Fibroblast of lung (primary cell): Measurements from ENCODE around the gene SPNS1. TPM values are rescaled to one million over a fixed set of nuclear protein-coding genes. Genes with fewer than 3 reads are reported as not detected.

ENCODE experiments used
- DNase-seq, 2 donors: peaks; one replicate each; pipeline versions ENCODE4 v3.0.0 to v3.0.0-alpha.2; 2010; ENCODE audit warnings: low read depth in 2 of 2
- H2AFZ ChIP-seq: 2 replicates; pipeline ENCODE4 v1.5.1; 2012; ENCODE audit warnings: low read length, control low read depth, inconsistent platforms
- H3K27ac ChIP-seq: 2 replicates; pipeline ENCODE4 v1.5.1; 2011; ENCODE audit warnings: low read length, control low read depth; ENCODE audit not compliant: insufficient read depth
- H3K27me3 ChIP-seq: 2 replicates; pipeline ENCODE4 v1.5.1; 2011; ENCODE audit warnings: mild to moderate bottlenecking, low read length; ENCODE audit not compliant: control insufficient read depth, insufficient read depth
- H3K36me3 ChIP-seq: 2 replicates; pipeline ENCODE4 v1.5.1; 2011; ENCODE audit warnings: low read length; ENCODE audit not compliant: control insufficient read depth, insufficient read depth
- H3K4me1 ChIP-seq: 2 replicates; pipeline ENCODE4 v1.5.1; 2011; ENCODE audit warnings: low read length; ENCODE audit not compliant: control insufficient read depth, insufficient read depth; ENCODE audit errors: extremely low read depth
- H3K4me2 ChIP-seq: 2 replicates; pipeline ENCODE4 v1.5.1; 2011; ENCODE audit warnings: low read length, control low read depth; ENCODE audit not compliant: insufficient read depth; ENCODE audit errors: extremely low read depth
- H3K4me3 ChIP-seq, 4 experiments: fragments of 200-600 bp in 1 of 4; sonication (generic) in 1 of 4; replicated peaks in 1 of 4; 2 replicates each; pipeline ENCODE4 v1.5.1; 2011 to 2016; ENCODE audit warnings: low read length in 4 of 4, low read depth in 3 of 4, mild to moderate bottlenecking in 3 of 4, control low read depth in 2 of 4, inconsistent platforms in 1 of 4, mixed read lengths in 1 of 4; ENCODE audit not compliant: insufficient read depth in 1 of 4; ENCODE audit errors: control extremely low read depth in 1 of 4
- H3K79me2 ChIP-seq: 2 replicates; pipeline ENCODE4 v1.5.1; 2012; ENCODE audit warnings: mild to moderate bottlenecking, low read length, inconsistent platforms; ENCODE audit not compliant: control insufficient read depth, insufficient read depth
- H3K9ac ChIP-seq: 2 replicates; pipeline ENCODE4 v1.5.1; 2011; ENCODE audit warnings: mild to moderate bottlenecking, low read length, control low read depth; ENCODE audit not compliant: insufficient read depth
- H3K9me3 ChIP-seq: 2 replicates; pipeline ENCODE4 v1.5.1; 2012; ENCODE audit warnings: low read depth, low read length; ENCODE audit not compliant: control insufficient read depth, insufficient read depth
- H4K20me1 ChIP-seq: 2 replicates; pipeline ENCODE4 v1.5.1; 2011; ENCODE audit warnings: low read length; ENCODE audit not compliant: control insufficient read depth, insufficient read depth; ENCODE audit errors: extremely low read depth
- CTCF ChIP-seq, 2 donors: IDR thresholded peaks in 1 of 2; conservative IDR thresholded peaks in 1 of 2; 1 replicate in 1 of 2; 2 replicates in 1 of 2; pipeline ENCODE4 v1.5.1; 2011 to 2012; ENCODE audit warnings: low read length in 2 of 2, control low read depth in 1 of 2, inconsistent platforms in 1 of 2, low read depth in 1 of 2, mild to moderate bottlenecking in 1 of 2
- EZH2 ChIP-seq: IDR thresholded peaks from 2 replicates; pipeline ENCODE4 v1.5.1; 2012; ENCODE audit warnings: low read length, control low read depth, mild to moderate bottlenecking; ENCODE audit errors: missing control alignments
- polyA plus RNA-seq, 2 donors: library from polyadenylated mRNA; depleted of rRNA in 1 of 2; stranded (reverse) in 1 of 2; unstranded in 1 of 2; fragments of >200 nt; gene quantifications; 2 replicates each; pipeline ENCODE4 v1.2.1, GENCODE V29; 2011 to 2012; ENCODE audit warnings: missing spikeins in 1 of 2
- total RNA-seq: library from RNA; depleted of rRNA; stranded (reverse); fragments of >200 nt; gene quantifications from 2 replicates; pipeline ENCODE4 v1.2.1, GENCODE V29; 2014

The SPNS1 gene
- total and polyA plus RNA-seq, 2 donors (not counting 1 experiment from before 2014, with no cell fraction given): 19.5 to 27.1 TPM

- no peaks in the 10 kb centered on the region for H3K79me2 ChIP-seq
- H3K36me3 ChIP-seq: no peaks in the 10 kb centered on the region
- H2AFZ ChIP-seq: no peak within 1 kb of the TSS
- no peak within 1 kb of the TSS for H3K4me3 ChIP-seq
- H3K9me3 ChIP-seq: no peaks in the 10 kb centered on the region
- H3K4me1 ChIP-seq: no peaks in the 10 kb centered on the region
- H3K9ac ChIP-seq: no peak within 1 kb of the TSS
- DNase-seq: no peak
- no peaks in the 10 kb centered on the region for H3K27me3 ChIP-seq
- H3K4me2 ChIP-seq: no peak within 1 kb of the TSS
- no peak within 1 kb of the TSS for H3K27ac ChIP-seq
- TF ChIP-seq CTCF (conservative IDR thresholded peaks at IDR 0.05 in 1 of 2, IDR thresholded peaks at IDR 0.05 in 1 of 2; ENCODE audit: low read depth in 1 of 2, low read length in 2 of 2) (no peak), EZH2 (no peak)
- no peaks in the 10 kb centered on the region for H4K20me1 ChIP-seq
These were observed 42.8 kb upstream of the SPNS1 start, which contains the start of gene CD19 for GRCh38 chr16:28931801-28932225. Gene CD19, plus strand, starts transcription at chr16:28931971. Its CDS starts 30 bp downstream, at chr16:28932001.

GRCh38 chr16:28932339-28933141 is 42.0 kb upstream of the SPNS1 start:
- H3K4me2 ChIP-seq: no peak overlapping the region
- H4K20me1 ChIP-seq: no peaks in the 10 kb centered on the region
- DNase-seq: no peak
- H3K9ac ChIP-seq: no peak overlapping the region
- H3K27ac ChIP-seq: no peak overlapping the region
- TF ChIP-seq CTCF (conservative IDR thresholded peaks at IDR 0.05 in 1 of 2, IDR thresholded peaks at IDR 0.05 in 1 of 2; ENCODE audit: low read depth in 1 of 2, low read length in 2 of 2): no peak
- TF ChIP-seq EZH2: no peak
- H3K9me3 ChIP-seq: no peaks in the 10 kb centered on the region
- no peak overlapping the region for H2AFZ ChIP-seq
- no peaks in the 10 kb centered on the region for H3K4me1 ChIP-seq
- H3K36me3 ChIP-seq: no peaks in the 10 kb centered on the region
- H3K79me2 ChIP-seq: no peaks in the 10 kb centered on the region
- no peaks in the 10 kb centered on the region for H3K27me3 ChIP-seq
- H3K4me3 ChIP-seq: no peak overlapping the region

- H3K4me1 ChIP-seq: no peaks in the 10 kb centered on the region
- no peak overlapping the region for H3K27ac ChIP-seq
- no peak overlapping the region for H3K4me3 ChIP-seq
- no peak overlapping the region for H3K4me2 ChIP-seq
- H3K27me3 ChIP-seq: no peaks in the 10 kb centered on the region
- no peaks in the 10 kb centered on the region for H3K36me3 ChIP-seq
- H3K9me3 ChIP-seq: no peaks in the 10 kb centered on the region
- DNase-seq: no peak
- H3K9ac ChIP-seq: no peak overlapping the region
- H3K79me2 ChIP-seq: no peaks in the 10 kb centered on the region
- TF ChIP-seq CTCF (conservative IDR thresholded peaks at IDR 0.05 in 1 of 2, IDR thresholded peaks at IDR 0.05 in 1 of 2; ENCODE audit: low read depth in 1 of 2, low read length in 2 of 2) (no peak), EZH2 (no peak)
- no peaks in the 10 kb centered on the region for H4K20me1 ChIP-seq
- H2AFZ ChIP-seq: no peak overlapping the region
These were observed 41.4 kb upstream of the SPNS1 start for GRCh38 chr16:28933171-28933570.
